ENCODE measurements around the gene C11orf24.
"Not testable (repeated sequence)": the region's sequence is repeated elsewhere in the genome, so short reads cannot be mapped to it uniquely, and the experiment has no call there.

The C11orf24 gene

DNA sequence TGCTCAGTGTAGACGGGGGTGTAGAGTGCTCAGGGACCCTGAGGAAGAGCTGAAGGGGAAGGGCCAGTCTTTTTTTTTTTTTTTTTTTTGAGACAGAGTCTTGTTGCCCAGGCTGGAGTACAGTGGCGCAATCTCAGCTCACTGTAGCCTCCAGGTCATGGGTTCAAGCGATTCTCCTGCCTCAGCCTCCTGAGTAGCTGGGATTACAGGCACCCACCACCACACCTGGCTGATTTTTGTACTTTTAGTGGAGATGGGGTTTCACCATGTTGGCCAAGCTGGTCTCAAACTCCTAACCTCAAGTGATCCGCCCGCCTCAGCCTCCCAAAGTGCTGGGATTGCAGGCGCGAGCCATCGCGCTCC lies 27.7 kb upstream of the C11orf24 start:
- not testable (repeated sequence) for DNase-seq (ENCODE audit: low read depth in 2 of 2, low spot score in 1 of 2)

DNA sequence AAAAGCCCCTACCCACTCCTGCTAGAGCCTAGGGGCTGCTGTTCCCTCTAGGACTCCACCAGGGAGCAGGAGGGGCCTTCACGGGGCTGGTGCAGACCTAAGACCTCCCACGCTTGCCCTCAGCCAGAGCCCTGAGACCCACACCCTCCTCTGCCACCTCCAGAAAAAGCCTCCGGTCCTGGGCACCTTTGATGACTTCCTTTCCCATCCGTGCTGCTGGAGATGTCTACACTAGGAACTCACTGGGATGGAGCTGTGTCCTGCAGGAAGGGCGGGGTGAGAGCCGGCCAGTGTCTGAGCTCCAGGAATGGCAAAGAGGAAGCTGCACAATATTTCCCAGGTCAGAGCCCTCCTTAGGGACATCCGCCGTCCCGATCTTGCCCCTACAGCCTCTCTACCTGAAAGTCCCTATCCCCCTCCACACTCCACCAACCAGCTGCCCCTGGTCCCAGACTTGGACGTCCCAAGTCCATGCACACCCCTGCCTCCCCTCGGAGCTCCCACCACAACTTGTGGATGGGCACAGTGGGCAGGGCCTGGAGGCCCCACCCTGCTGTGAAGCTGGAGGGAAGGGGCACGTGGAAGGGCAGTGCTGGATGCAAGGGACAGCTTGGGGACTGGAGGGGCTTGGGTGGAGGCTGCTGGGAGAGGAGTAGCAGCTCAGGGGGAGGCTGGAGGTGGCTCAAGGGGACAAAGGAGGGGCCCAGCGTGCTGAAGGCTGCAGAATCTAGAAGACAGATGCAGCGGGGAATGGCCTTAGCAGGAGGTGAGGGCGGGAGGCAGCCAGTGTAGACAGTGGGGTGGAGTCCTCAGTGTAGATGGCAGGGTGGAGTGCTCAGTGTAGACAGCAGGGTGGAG lies 27.1 kb upstream of the C11orf24 start:
- DNase-seq (ENCODE audit: low read depth in 2 of 2, low spot score in 1 of 2), result no peak

DNA sequence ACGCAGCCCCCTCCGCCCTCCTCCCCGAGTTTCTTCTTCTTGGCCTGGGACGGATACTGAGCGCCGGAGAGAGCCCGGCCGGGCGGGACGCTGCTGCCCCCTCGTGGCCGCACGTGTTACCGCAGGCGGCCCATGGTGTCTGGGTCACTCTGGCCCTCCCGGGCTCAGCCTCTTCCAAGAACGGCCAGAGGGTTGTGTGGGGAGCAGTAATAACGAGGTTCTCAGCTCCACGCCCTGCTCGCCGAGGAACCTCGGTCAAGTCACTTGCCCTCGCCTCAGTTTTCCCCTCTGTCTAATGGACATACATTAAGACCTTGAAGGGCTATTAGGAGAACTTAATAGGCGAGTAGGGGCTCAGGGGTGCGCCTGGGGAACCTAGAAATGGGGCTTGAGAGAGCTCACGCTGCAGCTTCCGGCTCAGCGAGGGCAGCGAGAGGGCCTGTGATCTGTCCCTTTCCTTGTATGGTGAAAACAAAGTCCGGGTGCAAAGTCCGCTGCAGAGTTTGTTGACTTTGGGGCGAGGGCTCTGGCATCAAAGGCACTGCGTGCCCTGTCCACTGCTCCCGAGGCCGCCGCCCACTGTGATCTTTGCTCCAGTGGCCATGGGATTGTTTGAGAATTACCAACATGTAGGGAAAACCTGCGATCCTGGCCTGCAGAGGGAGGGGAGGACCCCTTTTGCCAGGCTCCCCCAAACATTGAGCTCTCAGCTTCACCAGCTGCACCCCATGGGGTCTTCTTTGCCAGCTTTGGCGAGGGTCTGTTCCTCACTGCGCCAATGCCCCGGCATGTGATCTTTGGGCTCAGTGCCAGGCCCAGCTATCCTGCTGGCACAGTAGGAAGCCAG lies 26.3 kb upstream of the C11orf24 start:
- peak; percentile 51 to 53 for DNase-seq (ENCODE audit: low read depth in 2 of 2, low spot score in 1 of 2)

DNA sequence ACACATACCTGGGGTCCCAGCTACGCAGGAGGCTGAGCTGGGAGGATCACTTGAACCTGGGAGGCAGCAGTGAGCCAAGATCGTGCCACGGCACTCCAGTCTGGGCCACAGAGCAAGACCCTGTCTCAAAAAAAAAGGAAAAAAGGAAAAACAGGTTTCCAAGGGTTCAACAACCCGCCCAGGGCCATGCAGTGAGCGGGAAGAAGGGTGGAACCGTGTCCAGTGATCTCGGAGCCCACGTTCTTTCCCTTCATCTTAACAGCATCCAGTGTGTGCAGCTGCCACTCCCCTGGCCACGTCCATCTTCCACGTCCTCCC lies 25.7 kb upstream of the C11orf24 start:
- no peak for DNase-seq (ENCODE audit: low read depth in 2 of 2, low spot score in 1 of 2)

DNA sequence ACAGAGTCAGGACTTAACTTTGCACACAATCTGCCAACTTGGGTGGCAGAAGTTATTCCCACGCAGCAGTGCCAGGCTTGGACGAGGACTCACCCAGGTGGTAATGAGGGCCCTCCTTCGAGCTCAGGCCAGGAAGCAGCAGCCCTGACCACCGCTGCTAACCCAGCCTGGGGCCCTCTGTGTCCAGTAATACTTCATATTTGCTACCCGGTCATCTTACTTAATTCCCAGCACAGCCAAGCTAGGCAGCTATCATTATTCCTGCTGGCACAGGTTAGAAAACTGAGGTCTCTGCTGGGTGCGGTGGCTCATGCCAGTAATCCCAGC lies 25.2 kb upstream of the C11orf24 start:
- DNase-seq (ENCODE audit: low read depth in 2 of 2, low spot score in 1 of 2), result no peak

DNA sequence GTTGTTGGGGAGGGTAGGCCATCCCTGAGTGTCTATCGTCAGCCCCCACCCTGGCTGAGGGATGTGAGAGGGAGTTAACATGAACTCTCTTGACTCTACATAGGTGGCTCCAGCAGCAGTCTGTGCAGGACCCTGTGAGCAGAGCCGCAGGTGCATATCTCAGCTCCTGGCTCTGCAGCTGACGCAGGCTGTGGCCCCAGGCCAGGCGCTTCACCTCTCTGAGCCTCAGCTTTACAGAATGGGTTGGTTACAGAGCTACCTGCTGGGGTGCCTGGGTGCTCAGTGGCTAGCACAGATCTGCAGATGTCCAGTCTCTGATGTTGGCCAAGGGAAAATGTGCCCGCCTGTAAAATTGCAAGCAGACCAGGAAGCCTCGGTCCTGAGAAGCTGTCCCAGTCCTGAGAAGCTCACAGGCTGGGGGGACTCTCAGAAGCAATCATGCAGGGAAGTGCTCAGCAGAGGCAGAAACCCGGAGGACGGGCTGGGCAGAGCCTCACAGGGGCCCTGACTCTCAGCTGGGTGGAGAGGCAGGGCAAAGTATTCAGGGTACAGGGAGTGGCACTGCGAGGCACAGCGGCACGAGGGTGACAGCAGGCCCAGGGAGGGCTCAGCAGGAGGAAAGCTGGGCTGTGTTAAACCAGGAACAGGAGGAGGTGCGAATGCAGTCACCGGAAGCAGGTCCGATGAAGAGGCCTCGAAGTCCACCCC lies 24.7 kb upstream of the C11orf24 start:
- no peak for DNase-seq (ENCODE audit: low read depth in 2 of 2, low spot score in 1 of 2)

DNA sequence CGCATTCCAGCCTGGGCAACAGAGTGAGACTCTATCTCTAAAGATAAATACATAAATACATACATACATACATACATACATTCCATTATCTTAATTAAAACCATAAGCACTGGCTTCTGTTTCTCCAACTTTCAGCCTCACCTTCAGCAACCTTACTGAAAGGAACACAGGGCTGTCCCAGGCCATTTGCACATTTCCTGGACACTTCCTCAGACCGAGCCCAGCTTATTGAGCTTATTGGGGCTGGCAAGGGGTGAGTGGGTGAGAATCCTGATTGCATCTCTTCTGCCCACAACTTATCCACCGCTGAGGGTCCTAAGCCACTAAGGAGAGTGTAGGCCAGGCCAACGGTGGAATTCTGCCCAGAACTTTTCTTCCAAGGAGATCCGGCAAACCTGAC lies 24.2 kb upstream of the C11orf24 start:
- no peak for DNase-seq (ENCODE audit: low read depth in 2 of 2, low spot score in 1 of 2)

DNA sequence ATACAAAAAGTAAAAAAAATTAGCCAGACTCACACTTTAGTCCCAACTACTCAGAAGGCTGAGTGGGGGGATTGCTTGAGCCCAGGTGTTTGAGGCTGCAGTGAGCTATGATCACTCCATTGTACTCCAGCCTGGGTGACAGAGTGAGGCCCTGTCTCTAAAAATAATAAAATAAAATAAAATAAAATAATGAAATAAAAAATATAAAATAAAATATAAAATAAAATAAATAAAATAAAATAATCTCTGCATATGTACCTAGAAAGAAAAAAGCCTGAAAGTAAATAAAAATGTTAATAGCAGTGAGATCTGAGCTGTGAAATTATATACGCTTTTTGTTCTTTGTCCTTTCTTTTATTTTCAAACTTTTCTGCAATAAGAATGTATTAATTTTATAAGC lies 23.5 kb upstream of the C11orf24 start:
- no peak for DNase-seq (ENCODE audit: low read depth in 2 of 2, low spot score in 1 of 2)

DNA sequence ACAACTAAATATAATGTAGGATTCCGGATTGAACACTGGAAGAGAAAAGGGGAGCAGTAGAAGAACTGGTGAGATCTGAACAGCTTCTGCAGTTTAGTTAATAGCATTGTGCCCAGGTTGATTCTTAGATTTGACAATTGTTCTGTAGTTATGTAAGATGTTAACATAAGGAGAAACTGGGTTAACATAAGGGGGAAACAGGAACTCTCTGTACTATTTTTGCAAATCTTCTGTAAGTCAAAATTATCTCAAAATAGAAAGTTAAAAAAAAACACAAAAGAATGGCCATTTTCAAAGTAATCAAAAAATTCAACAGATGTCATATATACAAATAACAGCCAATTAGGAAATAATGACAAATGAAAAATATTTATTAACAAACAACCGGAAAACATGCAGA lies 21.9 kb upstream of the C11orf24 start:
- no peak for DNase-seq (ENCODE audit: low read depth in 2 of 2, low spot score in 1 of 2)

DNA sequence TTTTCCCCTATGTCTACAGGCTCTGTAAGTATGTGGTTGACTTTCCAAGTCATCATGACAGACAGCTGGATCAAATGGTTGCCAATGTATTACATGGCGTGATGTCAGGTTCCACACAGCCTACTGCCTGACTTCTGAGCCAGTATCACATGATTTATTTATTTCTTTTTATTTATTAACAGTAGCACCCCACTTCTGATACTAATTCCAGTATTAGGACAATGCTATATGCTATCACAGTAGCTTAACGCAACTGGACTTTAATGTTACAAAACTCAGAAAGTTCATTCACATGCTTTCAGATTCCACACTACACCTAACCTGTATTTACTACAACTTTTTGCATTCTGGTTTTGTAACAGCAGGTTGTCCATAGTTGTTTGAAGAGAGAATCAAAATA lies 17.7 kb upstream of the C11orf24 start:
- no peak for DNase-seq (ENCODE audit: low read depth in 2 of 2, low spot score in 1 of 2)

DNA sequence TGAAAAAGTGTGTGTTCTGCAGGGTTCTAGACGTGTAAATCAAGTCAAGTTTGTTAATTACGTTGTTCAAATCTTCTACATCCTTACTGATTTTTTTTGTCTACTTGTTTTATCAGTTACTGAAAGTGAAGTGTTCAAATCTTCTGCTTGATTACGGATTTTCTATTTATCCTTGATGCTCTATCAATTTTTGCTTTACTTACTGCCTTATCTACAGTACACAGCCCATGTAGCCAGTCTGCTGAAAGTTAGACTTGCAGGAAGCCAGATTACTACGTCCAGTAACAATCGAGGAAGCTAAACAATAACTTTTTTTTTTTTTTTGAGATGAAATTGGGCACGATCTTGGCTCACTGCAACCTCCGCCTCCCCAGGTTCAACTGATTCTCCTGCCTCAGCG lies 15.6 kb upstream of the C11orf24 start:
- DNase-seq (ENCODE audit: low read depth in 2 of 2, low spot score in 1 of 2), result no peak

DNA sequence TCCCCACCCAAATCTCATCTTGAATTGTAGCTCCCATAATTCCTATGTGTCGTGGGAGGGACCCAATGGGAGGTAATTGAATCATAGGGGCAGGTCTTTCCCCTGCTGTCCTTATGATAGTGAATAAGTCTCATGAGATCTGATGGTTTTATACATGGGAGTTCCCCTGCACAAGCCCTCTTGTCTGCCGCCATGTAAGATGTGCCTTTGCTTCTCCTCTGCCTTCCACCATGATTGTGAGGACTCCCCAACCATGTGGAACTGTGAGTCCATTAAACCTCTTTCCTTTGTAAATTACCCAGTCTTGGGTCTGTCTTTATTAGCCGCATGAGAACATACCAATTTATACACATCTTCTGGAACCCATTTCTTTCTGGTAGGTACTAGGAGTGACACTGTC lies 12.8 kb upstream of the C11orf24 start:
- DNase-seq (ENCODE audit: low read depth in 2 of 2, low spot score in 1 of 2), result not testable (repeated sequence)

DNA sequence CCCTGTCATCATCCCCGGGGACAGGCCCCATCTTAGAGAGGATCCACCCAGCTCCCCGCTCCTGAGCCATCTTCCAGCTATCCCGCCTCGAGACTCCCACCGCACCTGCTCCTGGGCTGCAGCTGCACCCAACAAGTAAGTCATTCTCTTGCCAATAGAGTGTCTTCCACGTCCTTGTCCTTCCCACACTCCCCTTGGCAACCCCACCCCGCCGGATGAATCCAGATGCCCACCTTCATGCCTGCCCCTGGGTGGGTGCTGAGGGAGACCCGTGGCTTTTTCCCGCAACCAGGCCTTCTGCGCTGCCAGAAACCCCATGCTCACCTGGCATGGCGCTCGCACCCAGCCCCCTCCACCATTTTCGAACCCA lies 11.1 kb upstream of the C11orf24 start:
- no peak for DNase-seq (ENCODE audit: low read depth in 2 of 2, low spot score in 1 of 2)

DNA sequence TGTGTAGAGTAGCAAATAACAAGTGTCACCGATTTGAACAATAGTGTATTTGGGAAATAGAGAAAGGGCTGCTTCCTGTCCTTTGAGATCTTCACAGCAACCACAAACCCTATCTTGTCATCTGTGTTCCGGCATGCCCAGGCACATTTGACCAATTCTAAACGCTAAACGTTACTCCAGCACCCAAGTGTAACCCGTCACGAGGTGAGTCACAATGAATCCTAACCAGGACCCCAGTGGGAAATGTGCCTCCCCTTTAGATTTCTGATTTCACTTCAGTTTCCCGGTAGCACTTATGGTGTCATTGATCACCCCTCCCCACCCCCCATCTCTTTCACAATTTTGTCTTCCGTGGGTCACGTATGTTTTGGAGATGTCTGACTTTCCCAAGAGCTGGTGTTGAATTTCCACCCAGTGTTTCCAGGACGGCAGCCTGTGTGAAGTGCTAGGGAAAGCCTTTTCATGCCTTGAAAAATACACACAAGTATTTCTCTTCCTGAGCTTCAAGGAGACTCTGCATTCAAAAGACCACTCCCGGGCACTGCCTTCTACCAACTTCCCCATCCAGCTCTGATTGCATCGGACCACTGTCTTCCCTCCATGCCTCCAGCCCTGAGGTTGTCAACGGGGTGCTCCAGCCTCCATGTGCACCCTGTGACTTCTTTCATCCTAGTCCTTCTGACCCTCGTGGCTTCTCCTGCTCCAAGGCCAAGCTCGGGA lies 10.5 kb upstream of the C11orf24 start:
- DNase-seq (ENCODE audit: low read depth in 2 of 2, low spot score in 1 of 2), result no peak

DNA sequence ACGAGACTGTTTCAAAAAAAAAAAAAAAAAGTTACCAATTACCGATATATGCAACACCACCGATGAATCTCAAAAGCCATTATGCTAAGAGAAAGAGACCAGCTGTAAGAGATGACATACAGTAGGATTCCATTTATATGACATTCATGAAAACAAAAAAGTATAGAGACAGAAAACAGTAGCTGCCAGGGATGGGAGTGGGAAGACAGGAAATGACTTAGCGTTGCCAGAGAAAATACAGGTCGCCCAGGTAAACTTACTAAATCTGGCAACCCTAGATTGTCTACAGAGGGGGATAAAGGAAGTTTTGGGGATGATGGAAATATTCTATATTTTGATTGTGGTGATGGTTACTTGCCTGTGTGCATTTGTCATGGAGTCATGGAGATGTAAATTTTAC lies 7.9 kb upstream of the C11orf24 start:
- no peak for DNase-seq (ENCODE audit: low read depth in 2 of 2, low spot score in 1 of 2)

DNA sequence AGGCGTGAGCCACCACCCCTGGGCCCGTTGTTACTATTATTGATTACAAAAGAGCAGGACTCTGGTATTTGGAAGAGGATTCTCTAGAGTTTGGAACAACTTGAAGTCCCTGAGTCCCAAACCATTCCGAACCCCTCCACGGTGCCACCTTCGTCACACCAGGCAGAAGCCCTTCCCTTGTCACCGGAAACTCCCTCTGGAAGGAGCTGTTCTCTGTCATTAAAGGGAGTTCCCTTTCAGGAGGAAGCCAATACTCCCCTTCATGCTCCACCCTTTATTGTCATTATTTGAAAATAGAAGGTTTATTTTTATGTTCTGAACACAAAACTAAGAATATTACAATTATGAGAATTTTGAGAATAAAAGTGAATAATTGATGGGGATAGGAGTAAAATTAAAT lies 5.1 kb upstream of the C11orf24 start:
- no peak for DNase-seq (ENCODE audit: low read depth in 2 of 2, low spot score in 1 of 2)

DNA sequence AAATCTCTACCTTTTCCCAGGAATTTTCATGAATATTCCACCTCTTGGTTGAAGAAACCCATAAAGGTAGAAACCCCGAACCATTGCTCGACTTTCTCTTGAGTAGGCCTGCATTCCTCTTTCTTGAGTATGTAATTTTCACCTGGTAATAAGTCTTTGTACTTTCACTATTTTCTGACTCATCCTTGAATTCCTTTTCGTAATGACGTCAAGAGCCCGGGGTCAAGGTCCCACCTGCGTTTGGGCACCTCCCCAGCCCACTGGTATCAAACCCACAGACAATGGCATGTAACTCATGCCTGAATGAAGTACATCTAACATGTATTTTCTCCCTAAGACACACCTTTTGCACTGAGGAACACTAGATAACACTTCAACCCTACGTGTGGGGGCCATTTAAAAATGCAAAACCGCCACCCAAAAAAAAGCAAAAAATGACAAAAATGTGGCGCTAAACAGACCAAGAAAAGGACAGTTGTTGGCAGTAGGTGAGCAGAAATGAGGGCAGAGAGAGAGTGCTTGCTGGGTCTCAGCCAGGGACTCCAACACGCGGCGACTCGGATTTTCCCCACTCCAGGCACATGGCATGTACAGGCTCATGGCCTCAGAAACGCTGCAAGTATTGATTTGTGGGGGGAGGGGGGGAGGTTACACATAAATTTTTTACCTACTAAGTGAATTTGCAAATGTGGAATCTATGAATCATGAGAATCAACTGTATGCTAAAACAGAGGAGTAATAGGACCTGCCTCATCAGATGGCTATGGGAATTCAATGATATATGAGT lies 4.1 kb upstream of the C11orf24 start:
- no peak for DNase-seq (ENCODE audit: low read depth in 2 of 2, low spot score in 1 of 2)

DNA sequence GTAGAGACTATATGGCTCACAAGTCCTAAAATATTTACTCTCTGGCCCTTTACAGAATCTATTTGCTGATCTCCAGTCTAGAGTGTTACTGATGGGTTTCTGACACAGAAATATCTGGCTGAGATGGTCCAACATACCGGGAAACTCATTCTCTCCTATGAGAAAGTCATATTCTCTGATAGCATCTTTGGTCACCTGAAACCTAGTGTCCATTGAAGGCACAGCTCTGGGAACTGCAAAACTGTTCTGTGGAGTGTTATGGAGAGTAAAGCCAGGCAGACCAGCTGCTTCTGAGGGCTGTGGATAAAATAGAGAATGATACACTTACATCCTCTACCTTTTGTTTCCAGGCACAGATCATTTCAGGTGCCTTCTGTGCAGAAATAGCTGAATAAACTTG lies 2.5 kb upstream of the C11orf24 start:
- DNase-seq (ENCODE audit: low read depth in 2 of 2, low spot score in 1 of 2), result no peak

DNA sequence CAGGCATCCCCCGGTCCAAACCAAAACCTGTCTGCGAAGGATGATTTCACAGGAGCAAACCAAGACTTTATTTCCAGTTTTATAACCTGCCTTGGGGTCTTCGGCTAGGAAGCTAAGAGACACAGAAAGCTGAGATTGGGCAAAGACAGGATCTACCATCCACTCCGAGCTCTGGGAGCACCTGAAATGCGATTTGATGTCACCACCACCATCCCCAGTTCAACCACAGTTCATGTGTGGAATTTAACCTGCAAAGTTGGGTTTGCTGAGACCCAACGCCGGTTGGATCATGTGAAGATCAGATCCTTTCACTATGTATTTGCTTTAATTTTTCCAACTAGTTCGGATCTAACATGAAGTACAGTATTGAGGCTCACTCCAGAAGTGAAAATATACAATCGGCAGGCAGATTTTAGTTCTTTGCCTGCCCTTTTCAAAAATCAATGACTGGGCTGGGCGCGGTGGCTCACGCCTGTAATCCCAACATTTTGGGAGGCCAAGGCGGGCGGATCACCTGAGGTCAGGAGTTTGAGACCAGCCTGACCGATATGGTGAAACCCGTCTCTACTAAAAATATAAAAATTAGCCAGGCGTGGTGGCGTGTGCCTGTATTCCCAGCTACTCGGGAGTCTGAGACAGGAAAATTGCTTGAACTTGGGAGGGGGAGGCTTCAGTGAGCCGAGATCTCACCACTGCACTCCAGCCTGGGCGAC lies 1.4 kb upstream of the C11orf24 start:
- DNase-seq (ENCODE audit: low read depth in 2 of 2, low spot score in 1 of 2), result no peak

All from stimulated activated CD8-positive, alpha-beta memory T cell treated with anti-CD3 and anti-CD28 coated beads, Interleukin-4, amount 100 ng/mL, for 1 hour (primary cell).